ENCODE measurements around the gene RALGPS2.

Gene RALGPS2

DNA sequence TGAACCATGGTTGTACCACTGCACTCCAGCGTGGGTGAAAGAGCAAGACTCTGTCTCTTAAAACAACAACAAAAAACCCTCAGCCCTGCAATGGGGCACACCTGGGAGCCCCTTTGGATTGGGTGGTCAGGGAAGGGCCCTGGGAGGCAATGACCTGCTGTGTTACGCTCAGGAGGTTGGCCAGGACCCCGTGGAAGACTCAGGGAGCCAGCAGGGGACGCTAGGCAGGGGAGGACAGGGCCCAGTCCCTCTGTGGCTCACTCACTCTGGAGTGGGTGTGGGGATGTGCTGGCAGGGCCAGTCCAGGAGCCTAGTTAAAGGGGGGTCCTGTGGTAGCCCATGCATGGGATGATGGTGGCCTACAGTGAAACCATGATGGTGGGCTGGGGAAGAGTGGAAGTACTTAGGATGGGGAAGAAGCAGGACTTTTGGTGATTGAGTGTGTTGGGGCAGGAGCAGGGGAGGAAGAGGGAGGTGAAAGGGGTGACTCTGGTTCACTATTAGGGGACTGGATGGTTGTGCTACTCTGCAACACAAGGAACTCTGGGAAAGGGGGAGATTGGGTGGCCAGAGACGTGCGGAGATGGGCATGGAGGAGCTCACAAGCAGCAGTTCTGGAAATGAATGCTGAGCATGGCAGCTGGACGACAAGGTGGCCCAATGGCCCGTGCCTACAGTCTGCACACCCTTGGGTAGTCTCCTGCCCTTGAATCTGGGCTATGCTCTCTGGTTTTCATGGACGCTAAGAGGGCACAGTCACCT lies 244.4 kb downstream of the RALGPS2 start:
- no peak for DNase-seq

DNA sequence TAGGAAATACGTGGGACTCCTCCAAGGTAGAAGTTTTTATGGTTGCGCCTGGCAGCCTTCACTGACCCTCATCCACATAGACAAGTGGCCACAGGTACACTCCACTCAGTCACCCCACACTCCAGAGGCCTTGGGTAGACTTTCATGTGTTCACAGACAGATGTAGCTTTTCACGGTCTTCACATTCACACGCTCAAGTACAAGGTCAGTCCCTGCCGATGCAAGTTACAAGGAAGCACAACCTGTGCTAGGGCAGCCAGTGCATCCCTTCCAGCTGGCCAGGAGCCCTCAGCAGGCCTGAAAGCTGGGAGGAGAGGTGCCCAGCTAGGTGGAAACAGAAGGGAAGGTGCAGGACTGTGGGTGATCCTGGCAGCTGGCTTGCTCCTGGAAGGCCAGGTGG lies 245.1 kb downstream of the RALGPS2 start:
- DNase-seq = no peak
